DOHH2 (cell line): Measurements from ENCODE around the gene GALR1.

ENCODE experiments used
- CTCF ChIP-seq: fragments of 200-600 bp; sonication (generic); IDR thresholded peaks from one replicate; pipeline ENCODE4 v1.5.1; 2014; ENCODE audit warnings: antibody characterized with exemption, mild to moderate bottlenecking, low read depth, low read length; ENCODE audit not compliant: poor library complexity, severe bottlenecking
- EZH2phosphoT487 ChIP-seq: fragments of 200-600 bp; sonication (generic); IDR thresholded peaks from 2 replicates; pipeline ENCODE4 v1.6.1; 2017; ENCODE audit warnings: borderline replicate concordance, mild to moderate bottlenecking, antibody characterized with exemption, low read length, moderate library complexity, mixed read lengths

- TF ChIP-seq CTCF, result no peak
- no peak for TF ChIP-seq EZH2phosphoT487
Measured at GRCh38 chr18:77267969-77268368, 18.3 kb downstream of the GALR1 start.
